ENCODE data around the gene TEX51. TPM values are rescaled to one million over a fixed set of nuclear protein-coding genes. Genes with fewer than 3 reads are reported as not detected.

TEX51 gene
- total RNA-seq, 1 experiment from 2014 or later: not detected

DNA sequence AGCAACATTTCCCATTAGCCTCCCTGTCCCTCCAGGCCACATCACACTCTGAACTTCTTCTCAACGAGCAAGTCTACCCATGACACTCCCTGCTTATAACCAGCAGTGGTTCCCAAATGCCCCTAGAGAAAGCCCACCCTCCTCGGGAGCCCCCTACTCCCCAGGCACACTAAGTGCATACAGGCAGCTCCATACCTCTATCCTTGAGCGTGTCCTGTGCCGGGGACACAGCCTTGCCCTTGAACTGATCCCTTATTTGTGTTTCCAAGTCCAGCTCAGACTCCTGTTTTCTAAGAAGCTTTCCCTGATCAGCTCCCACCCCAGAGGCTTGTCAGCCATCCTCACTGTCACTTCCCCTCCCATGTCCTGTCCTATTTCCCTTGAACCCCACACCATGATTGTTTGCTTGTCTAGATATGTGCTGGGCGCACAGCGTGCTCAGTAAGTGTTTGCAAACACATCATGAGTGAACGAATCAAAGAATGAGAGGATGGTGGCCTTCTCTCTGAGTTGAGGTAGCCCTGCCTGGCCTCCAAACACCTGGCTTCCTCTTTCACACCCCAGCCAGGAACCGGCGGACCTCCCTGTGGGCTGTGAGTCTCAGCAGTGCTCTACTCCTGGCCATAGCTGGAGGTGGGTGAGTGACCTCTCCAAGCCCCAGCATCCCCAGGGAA lies 2.1 kb downstream of the TEX51 start:
- DNase-seq (ENCODE audit: low read depth, low spot score): no peak
- ChIA-PET RAD21 (ENCODE audit: low non-redundant PET in 1 of 2, low total read pairs in 2 of 2, uncharacterized antibody in 2 of 2, unreplicated experiment in 2 of 2) (no interaction called here), CTCF (no interaction called here), POLR2A (no interaction called here)
- Histone ChIP-seq H3K27ac (ENCODE audit: low read depth, low read length) (no peak overlapping the region), H3K4me3 (replicated peaks in 1 of 2; ENCODE audit: low read depth in 1 of 2, low read length in 2 of 2) (no peak overlapping the region), H3K79me2 (ENCODE audit: insufficient read depth, low read length) (no peaks in the 10 kb centered on the region), H2AFZ (ENCODE audit: low read depth, low read length, poor library complexity, severe bottlenecking) (no peak overlapping the region), H3K4me1 (ENCODE audit: control insufficient read depth in 1 of 2, insufficient read depth in 2 of 2, low read length in 2 of 2) (no peaks in the 10 kb centered on the region), H3K9me2 (ENCODE audit: insufficient read depth) (no peaks in the 10 kb centered on the region), H3K4me2 (ENCODE audit: low read length) (no peak overlapping the region), H3K36me3 (ENCODE audit: control insufficient read depth in 1 of 2, insufficient read depth in 2 of 2, low read length in 2 of 2) (no peaks in the 10 kb centered on the region), H3K27me3 (ENCODE audit: insufficient read depth, low read length) (peaks cover 18% of the 10 kb centered on the region; the same call in 1 of the 2 replicates), H4K20me1 (ENCODE audit: insufficient read depth) (no peaks in the 10 kb centered on the region), H3K9ac (ENCODE audit: low read length) (no peak overlapping the region), H3K9me3 (ENCODE audit: control insufficient read depth in 1 of 2, insufficient read depth in 1 of 2, low read depth in 1 of 2, low read length in 2 of 2) (peaks cover 0 to 4% of the 10 kb centered on the region in 2 experiments; a peak in 1 of 4 replicates)
- intact Hi-C loops (cut with micrococcal nuclease): no loop called here
- TF ChIP-seq FOSL1 (IDR thresholded peaks at IDR 0.05; ENCODE audit: low read depth): no peak
- TF ChIP-seq, protein P1, sequence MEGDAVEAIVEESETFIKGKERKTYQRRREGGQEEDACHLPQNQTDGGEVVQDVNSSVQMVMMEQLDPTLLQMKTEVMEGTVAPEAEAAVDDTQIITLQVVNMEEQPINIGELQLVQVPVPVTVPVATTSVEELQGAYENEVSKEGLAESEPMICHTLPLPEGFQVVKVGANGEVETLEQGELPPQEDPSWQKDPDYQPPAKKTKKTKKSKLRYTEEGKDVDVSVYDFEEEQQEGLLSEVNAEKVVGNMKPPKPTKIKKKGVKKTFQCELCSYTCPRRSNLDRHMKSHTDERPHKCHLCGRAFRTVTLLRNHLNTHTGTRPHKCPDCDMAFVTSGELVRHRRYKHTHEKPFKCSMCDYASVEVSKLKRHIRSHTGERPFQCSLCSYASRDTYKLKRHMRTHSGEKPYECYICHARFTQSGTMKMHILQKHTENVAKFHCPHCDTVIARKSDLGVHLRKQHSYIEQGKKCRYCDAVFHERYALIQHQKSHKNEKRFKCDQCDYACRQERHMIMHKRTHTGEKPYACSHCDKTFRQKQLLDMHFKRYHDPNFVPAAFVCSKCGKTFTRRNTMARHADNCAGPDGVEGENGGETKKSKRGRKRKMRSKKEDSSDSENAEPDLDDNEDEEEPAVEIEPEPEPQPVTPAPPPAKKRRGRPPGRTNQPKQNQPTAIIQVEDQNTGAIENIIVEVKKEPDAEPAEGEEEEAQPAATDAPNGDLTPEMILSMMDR (IDR thresholded peaks at IDR 0.05 in 2 of 3, conservative IDR thresholded peaks at IDR 0.05 in 1 of 3; ENCODE audit: borderline replicate concordance in 1 of 3, insufficient read depth in 1 of 3, low read depth in 2 of 3, low read length in 2 of 3): no peak
- TF ChIP-seq EGR1 (IDR thresholded peaks at IDR 0.05; ENCODE audit: low read depth): no peak
- TF ChIP-seq, protein P2, sequence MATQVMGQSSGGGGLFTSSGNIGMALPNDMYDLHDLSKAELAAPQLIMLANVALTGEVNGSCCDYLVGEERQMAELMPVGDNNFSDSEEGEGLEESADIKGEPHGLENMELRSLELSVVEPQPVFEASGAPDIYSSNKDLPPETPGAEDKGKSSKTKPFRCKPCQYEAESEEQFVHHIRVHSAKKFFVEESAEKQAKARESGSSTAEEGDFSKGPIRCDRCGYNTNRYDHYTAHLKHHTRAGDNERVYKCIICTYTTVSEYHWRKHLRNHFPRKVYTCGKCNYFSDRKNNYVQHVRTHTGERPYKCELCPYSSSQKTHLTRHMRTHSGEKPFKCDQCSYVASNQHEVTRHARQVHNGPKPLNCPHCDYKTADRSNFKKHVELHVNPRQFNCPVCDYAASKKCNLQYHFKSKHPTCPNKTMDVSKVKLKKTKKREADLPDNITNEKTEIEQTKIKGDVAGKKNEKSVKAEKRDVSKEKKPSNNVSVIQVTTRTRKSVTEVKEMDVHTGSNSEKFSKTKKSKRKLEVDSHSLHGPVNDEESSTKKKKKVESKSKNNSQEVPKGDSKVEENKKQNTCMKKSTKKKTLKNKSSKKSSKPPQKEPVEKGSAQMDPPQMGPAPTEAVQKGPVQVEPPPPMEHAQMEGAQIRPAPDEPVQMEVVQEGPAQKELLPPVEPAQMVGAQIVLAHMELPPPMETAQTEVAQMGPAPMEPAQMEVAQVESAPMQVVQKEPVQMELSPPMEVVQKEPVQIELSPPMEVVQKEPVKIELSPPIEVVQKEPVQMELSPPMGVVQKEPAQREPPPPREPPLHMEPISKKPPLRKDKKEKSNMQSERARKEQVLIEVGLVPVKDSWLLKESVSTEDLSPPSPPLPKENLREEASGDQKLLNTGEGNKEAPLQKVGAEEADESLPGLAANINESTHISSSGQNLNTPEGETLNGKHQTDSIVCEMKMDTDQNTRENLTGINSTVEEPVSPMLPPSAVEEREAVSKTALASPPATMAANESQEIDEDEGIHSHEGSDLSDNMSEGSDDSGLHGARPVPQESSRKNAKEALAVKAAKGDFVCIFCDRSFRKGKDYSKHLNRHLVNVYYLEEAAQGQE (IDR thresholded peaks at IDR 0.05; ENCODE audit: low read depth): no peak
- no peak for TF ChIP-seq TCF7L2 (IDR thresholded peaks at IDR 0.05; ENCODE audit: borderline replicate concordance, extremely low read depth, insufficient read depth, insufficient read length)
- TF ChIP-seq ELF1 (IDR thresholded peaks at IDR 0.05; ENCODE audit: borderline replicate concordance, low read depth): no peak
- no peak for TF ChIP-seq ZFX (IDR thresholded peaks at IDR 0.05)
- no peak for TF ChIP-seq EZH2 (IDR thresholded peaks at IDR 0.05)
- TF ChIP-seq, protein P3, sequence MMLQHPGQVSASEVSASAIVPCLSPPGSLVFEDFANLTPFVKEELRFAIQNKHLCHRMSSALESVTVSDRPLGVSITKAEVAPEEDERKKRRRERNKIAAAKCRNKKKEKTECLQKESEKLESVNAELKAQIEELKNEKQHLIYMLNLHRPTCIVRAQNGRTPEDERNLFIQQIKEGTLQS (IDR thresholded peaks at IDR 0.05): no peak
- no peak for TF ChIP-seq CBX3 (IDR thresholded peaks at IDR 0.05; ENCODE audit: low read depth)
- TF ChIP-seq SIN3A (IDR thresholded peaks at IDR 0.05; ENCODE audit: low read depth): no peak
- TF ChIP-seq POLR2AphosphoS5 (IDR thresholded peaks at IDR 0.05; ENCODE audit: low read depth, low read length): no peak
- TF ChIP-seq SRF (IDR thresholded peaks at IDR 0.05; ENCODE audit: low read depth): no peak
- TF ChIP-seq YY1 (IDR thresholded peaks at IDR 0.05; ENCODE audit: extremely low read depth, insufficient replicate concordance, low read depth, low read length): no peak
- TF ChIP-seq, protein P4, sequence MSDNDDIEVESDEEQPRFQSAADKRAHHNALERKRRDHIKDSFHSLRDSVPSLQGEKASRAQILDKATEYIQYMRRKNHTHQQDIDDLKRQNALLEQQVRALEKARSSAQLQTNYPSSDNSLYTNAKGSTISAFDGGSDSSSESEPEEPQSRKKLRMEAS (IDR thresholded peaks at IDR 0.05): no peak
- TF ChIP-seq EZH2phosphoT487 (IDR thresholded peaks at IDR 0.05; ENCODE audit: borderline replicate concordance): no peak
- no peak for TF ChIP-seq CEBPB (IDR thresholded peaks at IDR 0.05; ENCODE audit: low read depth)
- TF ChIP-seq JUND (IDR thresholded peaks at IDR 0.05): no peak
- TF ChIP-seq, protein P5, sequence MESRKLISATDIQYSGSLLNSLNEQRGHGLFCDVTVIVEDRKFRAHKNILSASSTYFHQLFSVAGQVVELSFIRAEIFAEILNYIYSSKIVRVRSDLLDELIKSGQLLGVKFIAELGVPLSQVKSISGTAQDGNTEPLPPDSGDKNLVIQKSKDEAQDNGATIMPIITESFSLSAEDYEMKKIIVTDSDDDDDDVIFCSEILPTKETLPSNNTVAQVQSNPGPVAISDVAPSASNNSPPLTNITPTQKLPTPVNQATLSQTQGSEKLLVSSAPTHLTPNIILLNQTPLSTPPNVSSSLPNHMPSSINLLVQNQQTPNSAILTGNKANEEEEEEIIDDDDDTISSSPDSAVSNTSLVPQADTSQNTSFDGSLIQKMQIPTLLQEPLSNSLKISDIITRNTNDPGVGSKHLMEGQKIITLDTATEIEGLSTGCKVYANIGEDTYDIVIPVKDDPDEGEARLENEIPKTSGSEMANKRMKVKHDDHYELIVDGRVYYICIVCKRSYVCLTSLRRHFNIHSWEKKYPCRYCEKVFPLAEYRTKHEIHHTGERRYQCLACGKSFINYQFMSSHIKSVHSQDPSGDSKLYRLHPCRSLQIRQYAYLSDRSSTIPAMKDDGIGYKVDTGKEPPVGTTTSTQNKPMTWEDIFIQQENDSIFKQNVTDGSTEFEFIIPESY (IDR thresholded peaks at IDR 0.05; ENCODE audit: extremely low read depth, insufficient replicate concordance, low read length): no peak
- TF ChIP-seq RAD21 (IDR thresholded peaks at IDR 0.05; ENCODE audit: low read depth): no peak
- BruUV-seq (replicated peaks): no TSS peak
- no peak for ATAC-seq

Measured in HCT116 (cell line).